KOPT-K1 (cell line): Measurements from ENCODE around the gene HOXD4.

Experiments used
- H3K27ac ChIP-seq: fragments of 200-600 bp; sonication (generic); 2 replicates; pipeline ENCODE4 v1.5.1; 2016; ENCODE audit warnings: antibody characterized with exemption, mild to moderate bottlenecking, low read depth, low read length; ENCODE audit not compliant: poor library complexity, severe bottlenecking
- H3K36me3 ChIP-seq: fragments of 200-600 bp; sonication (generic); 2 replicates; pipeline ENCODE4 v1.5.1; 2017; ENCODE audit warnings: antibody characterized with exemption, mild to moderate bottlenecking, low read length, moderate library complexity; ENCODE audit not compliant: insufficient read depth
- H3K9me3 ChIP-seq: fragments of 200-600 bp; sonication (generic); 2 replicates; pipeline ENCODE4 v1.5.1; 2017; ENCODE audit warnings: antibody characterized with exemption, low read length, mild to moderate bottlenecking; ENCODE audit not compliant: insufficient read depth, poor library complexity, severe bottlenecking

Gene HOXD4

GRCh38 chr2:176140513-176141317 is 10.6 kb upstream of the HOXD4 start:
- Histone ChIP-seq H3K27ac (no peak overlapping the region), H3K9me3 (no peaks in the 10 kb centered on the region), H3K36me3 (no peaks in the 10 kb centered on the region)

- no peaks in the 10 kb centered on the region for H3K36me3 ChIP-seq
- no peaks in the 10 kb centered on the region for H3K9me3 ChIP-seq
- H3K27ac ChIP-seq: no peak overlapping the region
Measured at GRCh38 chr2:176142281-176142680, 9.1 kb upstream of the HOXD4 start.

GRCh38 chr2:176145085-176145969 is 6.0 kb upstream of the HOXD4 start:
- no peaks in the 10 kb centered on the region for H3K36me3 ChIP-seq
- no peaks in the 10 kb centered on the region for H3K9me3 ChIP-seq
- no peak overlapping the region for H3K27ac ChIP-seq

GRCh38 chr2:176146101-176146500 is 5.2 kb upstream of the HOXD4 start:
- no peaks in the 10 kb centered on the region for H3K36me3 ChIP-seq
- H3K9me3 ChIP-seq: no peaks in the 10 kb centered on the region
- H3K27ac ChIP-seq: no peak overlapping the region

- no peaks in the 10 kb centered on the region for H3K9me3 ChIP-seq
Measured at GRCh38 chr2:176146645-176147044, 4.7 kb upstream of the HOXD4 start.

GRCh38 chr2:176147210-176147799 is 4.0 kb upstream of the HOXD4 start:
- Histone ChIP-seq H3K27ac (no peak overlapping the region), H3K9me3 (no peaks in the 10 kb centered on the region), H3K36me3 (no peaks in the 10 kb centered on the region)

More at GRCh38 chr2:176146645-176147044, 4.7 kb upstream of the HOXD4 start:
- H3K36me3 ChIP-seq: no peaks in the 10 kb centered on the region
- H3K27ac ChIP-seq: no peak overlapping the region

- H3K9me3 ChIP-seq: no peaks in the 10 kb centered on the region
- H3K27ac ChIP-seq: no peak overlapping the region
- H3K36me3 ChIP-seq: no peaks in the 10 kb centered on the region
Measured at GRCh38 chr2:176147800-176148496, 3.4 kb upstream of the HOXD4 start.

GRCh38 chr2:176148751-176149421 is 2.5 kb upstream of the HOXD4 start:
- Histone ChIP-seq H3K27ac (no peak overlapping the region), H3K36me3 (no peaks in the 10 kb centered on the region), H3K9me3 (no peaks in the 10 kb centered on the region)

- Histone ChIP-seq H3K9me3 (no peaks in the 10 kb centered on the region), H3K36me3 (no peaks in the 10 kb centered on the region), H3K27ac (no peak overlapping the region)
Measured at GRCh38 chr2:176149481-176149938, 1.8 kb upstream of the HOXD4 start.

GRCh38 chr2:176149939-176150583 is 1.3 kb upstream of the HOXD4 start:
- Histone ChIP-seq H3K9me3 (no peaks in the 10 kb centered on the region), H3K36me3 (no peaks in the 10 kb centered on the region), H3K27ac (no peak overlapping the region)

GRCh38 chr2:176150584-176151441 is 537 bp upstream of the HOXD4 start:
- no peaks in the 10 kb centered on the region for H3K36me3 ChIP-seq
- H3K27ac ChIP-seq: no peak overlapping the region
- no peaks in the 10 kb centered on the region for H3K9me3 ChIP-seq

- Histone ChIP-seq H3K27ac (no peak overlapping the region), H3K9me3 (no peaks in the 10 kb centered on the region), H3K36me3 (no peaks in the 10 kb centered on the region)
Measured at GRCh38 chr2:176152350-176153181, 1.2 kb downstream of the HOXD4 start.
